T-helper 22 cell (primary cell): Measurements from ENCODE around the gene ZNF804A.
"Not testable (repeated sequence)": the region's sequence is repeated elsewhere in the genome, so short reads cannot be mapped to it uniquely, and the experiment has no call there.

ENCODE experiments used
- DNase-seq: peaks from one replicate; pipeline ENCODE4 v3.0.0-alpha.2; 2020; ENCODE audit warnings: low read depth

ZNF804A gene

DNA sequence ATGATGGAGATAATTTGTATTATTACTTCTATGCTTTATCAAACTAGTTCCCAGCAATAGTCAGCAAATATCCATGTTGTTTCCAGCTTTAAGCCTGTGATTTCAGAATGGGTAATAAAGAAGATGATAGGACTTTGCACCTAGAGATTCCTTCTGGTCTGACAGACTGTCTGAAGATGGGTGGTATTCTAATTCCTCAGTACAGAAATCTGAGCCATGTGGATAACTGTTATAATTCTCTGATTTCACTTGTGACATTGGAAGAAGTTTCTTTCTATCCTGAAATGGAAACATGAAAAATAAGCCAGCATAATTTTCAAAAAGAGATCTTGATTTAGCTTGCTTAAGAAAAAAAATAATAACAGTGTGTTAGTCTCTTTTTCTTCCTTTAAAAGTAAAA lies 130.1 kb downstream of the ZNF804A start:
- DNase-seq: no peak

DNA sequence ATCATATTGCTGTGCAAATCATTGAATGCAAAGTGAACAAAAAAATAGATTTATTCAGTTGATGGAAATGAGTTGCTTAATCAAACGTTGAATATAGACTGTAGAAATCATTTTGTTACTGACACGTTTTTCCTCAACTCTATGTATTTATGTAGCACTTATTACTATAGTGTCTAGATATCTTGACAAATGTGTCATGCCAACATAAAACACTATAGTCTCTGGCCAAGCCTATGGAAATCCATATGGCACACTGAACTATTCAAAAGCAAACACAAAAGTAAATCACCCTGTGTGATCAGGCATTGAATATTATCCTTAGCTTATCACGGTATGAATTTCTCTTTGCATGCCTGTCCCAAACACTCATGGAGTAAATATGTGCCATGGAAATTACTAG lies 131.3 kb downstream of the ZNF804A start:
- no peak for DNase-seq

DNA sequence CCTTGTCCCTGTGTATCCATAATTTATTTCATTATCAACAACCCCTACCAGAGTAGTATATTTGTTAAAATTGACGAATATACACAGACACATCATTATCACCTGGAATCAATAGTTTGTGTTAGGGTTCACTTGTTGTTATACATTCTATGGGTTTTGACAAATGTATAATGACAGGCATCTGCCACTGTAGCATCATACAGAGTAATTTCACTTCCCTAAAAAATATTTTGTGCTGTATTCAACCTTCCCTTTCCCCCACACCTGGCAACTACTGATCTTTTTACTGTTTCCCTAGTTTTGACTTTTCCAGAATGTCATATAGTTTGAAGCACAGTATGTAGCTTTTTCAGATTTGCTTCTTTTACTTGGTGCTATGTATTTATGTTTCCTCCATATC lies 132.0 kb downstream of the ZNF804A start:
- no peak for DNase-seq

DNA sequence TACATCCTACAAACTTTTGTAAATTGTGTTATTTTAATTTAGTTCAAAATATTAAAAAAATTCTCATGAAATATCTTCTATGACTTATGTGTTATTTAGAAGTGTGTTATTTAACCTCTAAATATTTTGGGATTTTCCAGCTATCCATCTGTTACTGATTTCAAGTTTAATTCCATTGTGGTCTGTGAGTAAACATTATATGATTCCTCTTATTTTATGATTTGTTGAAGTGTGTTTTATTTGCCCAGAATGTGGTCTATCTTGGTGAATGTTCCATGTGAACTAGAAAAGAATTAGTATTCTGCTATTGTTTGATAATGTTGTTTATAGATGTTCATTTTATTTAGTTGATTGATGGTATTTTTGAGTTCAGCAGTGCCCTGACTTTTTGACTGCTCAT lies 136.0 kb downstream of the ZNF804A start:
- no peak for DNase-seq

DNA sequence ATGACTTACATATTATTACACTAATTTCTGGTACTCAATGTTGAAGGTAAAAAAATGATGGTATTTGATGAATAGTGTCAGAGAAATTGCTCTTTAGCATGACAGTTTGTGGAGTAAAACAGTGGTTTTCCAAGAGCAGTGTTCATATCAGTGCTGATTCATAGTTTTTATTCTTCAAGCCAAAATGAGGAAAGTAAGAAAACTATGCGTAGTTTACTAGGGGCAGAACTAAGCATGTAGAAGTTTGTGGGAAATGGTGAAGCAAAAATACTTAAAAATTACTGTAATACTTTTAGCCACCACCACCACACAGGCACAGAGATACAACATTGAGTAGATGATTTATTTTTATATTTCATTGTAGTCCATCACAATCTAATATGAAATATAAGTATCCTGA lies 137.3 kb downstream of the ZNF804A start:
- DNase-seq: no peak

DNA sequence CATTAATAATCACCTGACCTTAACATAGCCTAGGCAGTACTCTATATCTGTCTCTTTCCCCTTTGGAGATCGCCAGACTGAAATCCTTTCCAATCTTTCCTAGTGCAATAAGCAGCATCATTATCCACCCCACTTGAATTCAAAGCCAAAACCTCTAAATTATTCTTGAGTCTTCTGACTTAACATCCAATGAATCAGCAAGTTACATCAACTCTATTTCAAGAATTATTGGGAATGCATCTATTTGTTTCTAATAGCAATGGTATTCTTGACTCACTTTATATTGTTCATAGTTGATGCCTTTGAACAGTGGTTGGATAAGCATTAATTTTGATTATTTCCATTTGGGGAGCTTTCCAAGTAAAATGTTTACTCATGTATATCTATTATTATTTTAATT lies 144.8 kb downstream of the ZNF804A start:
- DNase-seq: no peak

DNA sequence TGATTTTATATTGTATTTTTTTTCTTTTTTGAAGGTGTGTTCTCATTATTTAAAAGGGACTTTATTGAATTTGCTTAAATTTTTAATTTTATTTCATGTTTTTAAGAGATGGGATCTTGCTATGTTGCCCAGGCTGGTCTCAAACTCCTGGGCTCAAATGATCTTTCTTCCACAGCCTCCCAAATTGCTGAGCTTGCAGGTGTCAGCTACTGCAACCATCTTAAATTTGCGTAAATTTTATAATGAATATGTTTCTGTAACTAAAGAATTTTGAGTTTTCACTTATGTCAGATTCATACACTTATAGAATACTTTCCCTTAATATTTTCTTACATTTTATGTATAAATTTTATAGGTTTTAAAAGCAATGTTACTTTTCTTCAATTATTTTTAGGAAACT lies 157.8 kb downstream of the ZNF804A start:
- DNase-seq: no peak

DNA sequence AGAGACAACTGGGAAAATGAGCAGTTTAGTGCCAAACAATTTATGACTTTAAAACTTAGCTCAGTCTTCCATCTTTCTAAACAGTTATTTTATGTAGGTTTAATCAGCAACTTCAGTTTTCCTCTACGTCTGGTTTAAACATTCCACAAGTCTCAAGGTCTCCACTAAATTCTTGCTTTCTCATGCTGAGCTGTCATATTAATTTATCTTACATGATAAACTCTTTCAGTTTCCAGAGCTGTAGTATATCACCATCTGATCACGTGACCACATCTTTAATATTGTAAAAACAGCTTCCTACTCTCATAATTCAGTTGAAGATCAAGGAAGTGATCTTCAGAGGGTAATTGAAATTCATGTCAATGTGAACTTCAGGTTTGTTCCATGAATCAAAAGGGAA lies 158.6 kb downstream of the ZNF804A start:
- no peak for DNase-seq

DNA sequence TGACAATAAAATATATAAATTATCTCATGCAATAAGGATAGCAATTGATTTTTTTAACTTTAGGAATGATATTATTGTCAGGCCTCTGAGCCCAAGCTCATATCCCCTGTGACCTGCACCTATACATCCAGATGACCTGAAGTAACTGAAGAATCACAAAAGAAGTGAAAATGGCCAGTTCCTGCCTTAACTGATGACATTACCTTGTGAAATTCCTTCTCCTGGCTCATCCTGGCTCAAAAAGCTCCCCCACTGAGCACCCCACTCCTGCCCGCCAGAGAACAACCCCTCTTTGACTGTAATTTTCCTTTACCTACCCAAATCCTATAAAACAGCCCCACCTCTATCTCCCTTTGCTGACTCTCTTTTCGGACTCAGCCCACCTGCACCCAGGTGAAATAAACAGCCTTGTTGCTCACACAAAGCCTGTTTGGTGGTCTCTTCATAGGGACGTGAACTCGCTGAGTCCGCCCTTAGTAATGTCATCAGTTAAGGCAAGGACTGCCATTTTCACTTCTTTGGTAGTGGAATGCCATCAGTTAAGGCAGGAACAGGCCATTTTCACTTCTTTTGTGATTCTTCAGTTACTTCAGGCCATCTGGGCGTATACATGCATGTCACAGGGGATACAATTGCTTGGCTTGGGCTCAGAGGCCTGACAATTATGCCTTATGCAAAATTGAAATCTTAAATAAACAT lies 161.4 kb downstream of the ZNF804A start:
- not testable (repeated sequence) for DNase-seq

DNA sequence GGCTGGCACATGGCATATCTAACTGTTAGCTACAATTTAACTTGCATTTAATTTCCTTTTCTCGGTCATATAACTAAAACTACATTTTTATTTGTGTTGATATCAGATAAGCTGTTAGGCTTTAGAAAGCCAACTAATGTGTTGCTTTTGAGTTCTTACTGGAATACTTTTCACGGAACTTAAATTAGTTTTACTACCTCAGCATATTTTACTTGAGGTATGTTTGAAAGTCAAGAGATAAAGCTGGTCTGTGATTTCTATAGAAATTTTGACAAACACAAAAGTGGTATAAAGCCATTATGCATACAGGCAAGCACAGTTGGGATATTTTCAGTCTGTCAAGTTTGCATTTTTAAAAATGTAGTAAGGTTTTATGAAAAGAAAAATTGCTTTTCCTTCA lies 162.6 kb downstream of the ZNF804A start:
- DNase-seq: no peak

DNA sequence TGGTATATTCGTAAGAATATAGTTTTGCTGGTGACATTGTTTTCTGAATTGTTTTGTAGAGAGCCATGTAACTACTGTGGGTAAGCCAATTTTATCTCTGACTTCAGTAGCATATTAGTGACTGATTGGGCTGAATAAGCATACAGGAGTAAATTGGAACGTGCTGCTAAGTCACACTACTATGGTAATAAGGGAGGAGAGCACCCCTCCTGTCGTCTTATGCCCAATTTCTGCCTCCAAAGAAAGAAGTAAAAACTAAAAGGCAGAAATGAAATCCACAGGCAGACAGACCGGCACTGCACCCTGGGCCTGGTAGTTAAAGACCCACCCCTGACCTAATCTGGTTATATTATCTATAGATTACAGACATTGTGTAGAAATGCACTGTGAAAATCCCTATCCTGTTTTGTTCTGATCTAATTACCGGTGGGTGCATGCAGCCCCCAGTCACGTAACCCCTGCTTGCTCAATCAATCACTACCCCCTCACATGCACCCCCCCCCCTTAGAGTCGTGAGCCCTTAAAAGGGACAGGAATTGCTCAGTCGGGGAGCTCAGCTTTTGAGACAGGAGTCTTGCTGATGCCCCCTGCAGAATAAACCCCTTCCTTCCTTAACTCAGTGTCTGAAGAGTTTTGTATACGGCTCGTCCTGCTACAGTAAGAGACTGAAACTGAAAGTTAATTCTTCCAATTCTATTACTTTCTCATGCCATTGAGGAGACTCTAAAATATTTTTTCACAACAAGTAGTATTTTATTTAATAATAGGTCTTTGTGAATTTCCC lies 167.0 kb downstream of the ZNF804A start:
- no peak for DNase-seq

DNA sequence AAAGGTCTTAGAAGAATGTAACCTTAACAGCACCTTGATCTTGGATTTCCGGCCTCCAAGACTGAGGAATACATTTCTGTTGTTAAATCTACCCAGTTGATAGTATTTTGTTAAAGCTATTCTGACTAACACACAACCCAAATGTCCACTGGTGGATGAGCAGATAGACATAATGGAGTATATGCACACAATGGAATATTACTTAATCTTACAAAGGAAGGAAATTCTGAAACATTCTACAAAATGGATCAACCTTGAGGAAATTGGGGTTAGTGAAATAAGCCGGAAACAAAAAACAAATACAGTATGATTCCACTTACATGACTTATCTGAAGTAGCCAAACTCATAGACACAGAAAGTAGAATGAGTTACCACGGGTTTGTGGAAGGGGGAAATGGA lies 168.7 kb downstream of the ZNF804A start:
- no peak for DNase-seq

DNA sequence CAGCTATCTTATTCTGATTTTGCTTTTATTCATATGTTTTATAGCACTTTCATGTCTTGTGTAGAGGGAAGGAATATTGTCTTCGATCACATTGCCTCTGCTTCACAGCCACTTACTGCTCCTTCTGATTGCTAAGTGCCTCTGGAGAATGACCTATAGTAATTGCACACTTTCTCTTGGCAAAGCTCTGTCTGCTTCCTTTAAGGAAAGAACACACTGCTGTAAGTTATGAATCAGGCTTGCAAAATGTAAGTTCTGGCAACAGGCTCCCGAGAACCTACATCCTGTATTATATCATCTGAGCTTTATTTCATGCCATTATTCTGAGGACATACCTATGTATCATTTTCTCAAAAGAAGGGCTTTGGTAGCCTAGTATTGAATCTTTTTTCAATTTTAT lies 170.7 kb downstream of the ZNF804A start:
- no peak for DNase-seq

DNA sequence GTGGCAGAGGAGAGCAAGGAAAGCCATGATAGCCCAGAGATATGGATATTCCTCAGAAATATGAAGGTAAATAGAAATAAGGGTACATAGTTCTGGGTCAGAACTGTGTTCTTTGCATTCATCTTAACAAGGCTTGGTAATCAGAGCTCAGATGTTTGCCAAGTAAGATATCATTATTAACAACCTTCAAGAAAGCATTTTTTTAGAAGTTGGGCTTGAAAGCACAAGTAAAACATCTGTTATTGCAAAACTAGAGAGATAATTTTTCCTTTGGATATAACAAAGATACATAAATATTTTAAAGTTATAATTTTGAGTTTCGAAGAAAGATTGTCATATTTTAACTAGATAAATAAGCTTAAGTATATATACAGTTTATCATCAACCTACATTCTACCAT lies 171.4 kb downstream of the ZNF804A start:
- DNase-seq: no peak

DNA sequence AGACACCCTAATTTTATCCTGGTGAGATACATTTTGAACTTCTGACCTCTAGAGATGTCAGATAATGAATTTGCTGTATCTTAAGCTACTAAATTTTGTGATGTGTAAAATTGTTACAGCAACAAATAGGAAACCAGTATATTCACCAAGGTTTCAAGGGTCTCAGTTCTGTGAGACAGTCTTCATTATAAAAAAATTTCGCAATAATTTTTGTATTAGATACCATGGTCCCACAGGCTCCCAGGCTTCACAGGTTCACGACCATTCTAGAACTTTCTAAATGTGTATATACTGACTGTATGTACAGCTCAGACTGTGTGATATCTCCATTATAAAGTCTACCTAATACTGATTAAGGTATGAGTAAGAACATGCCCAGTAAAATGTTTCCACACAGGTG lies 181.4 kb downstream of the ZNF804A start:
- DNase-seq: no peak

DNA sequence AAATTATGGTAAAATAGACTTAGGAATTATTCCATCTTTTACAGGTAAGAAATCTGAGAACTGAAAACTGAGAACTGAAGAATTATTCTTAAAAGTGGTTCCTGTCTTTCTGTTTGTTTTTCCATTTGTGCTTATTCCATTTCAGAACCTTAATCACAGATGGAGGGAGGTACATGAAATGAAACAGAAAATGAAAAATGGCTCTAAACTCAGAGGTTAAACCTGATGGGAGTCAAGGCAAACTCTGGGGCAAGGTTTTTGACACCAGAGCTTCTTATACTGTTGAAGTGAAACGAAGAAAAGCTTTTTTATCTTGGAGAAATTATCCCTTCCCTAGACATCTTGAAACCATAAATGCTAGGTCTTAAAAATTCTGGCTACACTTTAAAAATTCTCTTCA lies 182.1 kb downstream of the ZNF804A start:
- no peak for DNase-seq

DNA sequence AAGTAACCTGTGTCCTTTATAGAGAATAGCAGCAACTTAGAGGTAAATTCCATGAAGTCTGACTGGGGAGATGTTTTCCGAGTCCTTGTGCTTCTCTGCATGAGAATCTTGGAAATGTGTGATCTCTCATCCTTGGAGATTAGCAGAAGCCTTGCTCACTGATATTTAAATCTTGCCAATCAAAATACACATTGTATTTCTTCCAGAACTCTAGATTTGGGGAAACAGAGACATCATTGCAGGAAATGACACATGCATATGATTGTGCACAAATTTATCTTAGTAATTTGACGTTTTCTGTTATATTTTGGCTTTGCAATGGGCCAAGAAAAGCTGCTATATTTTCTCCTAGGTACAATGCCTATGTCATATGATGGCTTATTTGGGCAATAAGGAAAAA lies 182.6 kb downstream of the ZNF804A start:
- no peak for DNase-seq

DNA sequence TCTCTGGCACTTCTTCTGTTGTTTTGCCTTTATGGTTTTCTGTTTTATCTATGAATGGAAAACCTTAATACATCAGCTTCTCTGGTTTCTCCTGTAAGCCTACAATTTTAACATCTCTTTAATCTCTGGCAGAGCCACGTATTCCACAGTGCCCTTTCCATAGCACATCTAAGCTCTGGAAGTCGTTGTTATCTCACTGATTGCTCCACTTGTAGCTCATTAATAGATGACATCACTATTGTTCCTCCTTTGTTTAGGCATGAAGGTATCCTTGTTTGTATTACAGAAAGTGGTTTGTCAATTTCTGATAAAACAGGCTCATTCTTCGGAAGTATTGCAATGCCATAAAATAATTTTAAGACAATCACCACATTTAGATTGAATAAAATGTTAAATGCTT lies 185.2 kb downstream of the ZNF804A start:
- no peak for DNase-seq

DNA sequence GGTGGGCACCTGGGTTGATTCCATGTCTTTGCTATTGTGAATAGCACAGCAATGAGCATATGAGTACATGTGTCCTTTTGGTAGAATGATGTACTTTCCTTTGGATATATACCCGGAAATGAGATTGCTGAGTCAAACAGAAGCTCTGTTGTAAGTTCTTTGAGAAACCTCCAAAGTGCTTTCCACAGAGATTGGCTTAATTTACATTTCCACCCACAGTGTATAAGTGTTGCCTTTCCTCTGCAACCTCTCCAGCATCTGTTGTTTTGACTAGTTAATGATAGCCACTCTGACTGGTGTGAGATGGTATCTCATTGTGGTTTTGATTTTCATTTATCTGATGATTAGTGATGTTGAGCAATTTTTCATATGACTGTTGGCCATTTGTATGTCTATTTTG lies 194.8 kb downstream of the ZNF804A start:
- no peak for DNase-seq

DNA sequence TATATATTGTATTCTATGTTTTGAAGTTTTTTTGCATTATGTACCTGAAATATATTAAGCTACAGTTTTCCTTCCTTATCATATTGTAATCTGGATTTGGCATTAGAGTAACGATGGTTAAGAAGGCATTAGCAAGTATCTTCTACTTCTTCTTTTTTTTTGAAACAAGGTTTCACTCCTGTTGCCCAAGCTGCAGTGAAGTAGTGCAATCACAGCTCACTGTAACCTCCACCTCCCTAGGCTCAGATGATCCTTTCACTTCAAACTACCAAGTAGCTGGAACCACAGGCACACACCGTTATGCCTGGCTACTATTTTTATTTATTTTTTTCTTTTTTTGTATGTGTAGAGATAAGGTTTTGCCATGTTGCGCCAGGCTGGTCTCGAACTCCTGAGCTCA lies 201.1 kb downstream of the ZNF804A start:
- DNase-seq: no peak

DNA sequence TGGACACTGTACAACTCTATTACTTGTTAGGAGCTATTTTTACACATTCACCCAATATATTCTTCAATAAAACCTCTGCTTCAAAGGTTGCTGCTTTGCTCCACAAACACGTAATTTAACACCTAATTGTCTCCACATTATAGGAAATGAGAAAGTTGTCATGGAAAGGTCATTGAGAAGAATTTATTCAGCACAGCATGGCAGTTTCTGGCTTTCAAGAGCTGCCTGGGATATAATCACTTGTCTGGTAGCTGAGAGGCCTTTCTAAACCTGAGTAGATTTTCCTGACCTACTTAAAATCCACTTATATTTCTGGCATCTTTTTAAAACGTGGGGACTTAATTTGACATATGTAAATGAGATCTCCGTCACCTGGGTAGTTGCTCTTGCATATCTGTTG lies 216.1 kb downstream of the ZNF804A start:
- DNase-seq: no peak

DNA sequence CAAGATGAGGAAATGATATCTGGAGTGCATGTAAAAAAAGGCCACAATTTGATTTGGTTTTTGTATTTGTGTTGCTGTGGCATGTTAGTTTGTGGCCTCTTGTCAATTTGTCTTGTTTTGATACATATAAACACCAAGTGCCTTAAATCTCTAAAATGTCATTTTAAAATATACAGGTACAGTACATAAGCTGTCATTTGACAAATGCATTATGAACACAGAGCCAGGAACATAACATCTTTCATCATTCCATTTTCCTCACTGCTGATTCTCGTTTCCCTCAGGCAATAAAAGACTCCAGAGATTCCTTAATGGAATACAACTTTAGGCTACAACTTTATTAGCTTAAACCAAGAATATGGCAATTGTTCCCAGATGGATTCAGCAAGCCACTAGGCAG lies 217.5 kb downstream of the ZNF804A start:
- no peak for DNase-seq

DNA sequence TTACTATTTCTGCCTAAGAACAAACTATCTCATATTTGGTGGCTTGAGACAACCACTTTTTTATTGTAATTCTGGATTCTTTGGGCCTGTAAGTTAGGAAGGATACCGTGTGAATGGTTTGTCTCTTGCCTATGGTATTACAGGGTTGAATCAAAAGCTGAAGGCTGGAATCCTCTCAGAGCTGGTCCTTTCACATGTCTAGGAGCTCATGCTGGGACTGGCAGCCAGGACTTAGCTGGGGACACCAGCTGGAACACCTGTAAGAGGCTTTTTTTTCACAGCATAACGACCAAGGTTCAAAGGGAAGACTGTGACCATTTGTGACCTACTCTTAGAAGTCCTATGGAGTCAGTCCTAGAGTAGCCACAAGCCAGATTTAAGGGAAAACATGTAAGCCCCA lies 226.3 kb downstream of the ZNF804A start:
- DNase-seq: no peak

DNA sequence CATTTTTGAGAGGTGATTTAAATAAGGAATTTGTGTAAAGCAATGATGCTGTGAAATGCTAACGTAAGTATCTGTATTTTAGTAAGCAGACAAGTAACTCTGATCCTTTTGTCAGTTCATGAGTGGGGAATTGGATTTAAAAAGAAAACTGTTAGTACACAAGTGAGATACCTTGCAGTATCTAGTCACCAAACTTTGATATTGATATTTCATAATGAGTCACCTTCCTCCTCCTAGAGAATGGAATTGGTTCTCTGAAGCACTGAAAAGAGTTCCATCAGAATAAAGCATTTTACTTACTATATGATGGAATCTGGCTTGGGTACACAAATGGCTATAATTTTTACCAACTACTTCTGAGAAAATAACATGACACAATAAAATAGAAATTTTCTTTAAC lies 232.2 kb downstream of the ZNF804A start:
- no peak for DNase-seq
